SK-N-DZ (cell line): ENCODE measurements around the gene BCHE. TPM values are rescaled to one million over a fixed set of nuclear protein-coding genes. Genes with fewer than 3 reads are reported as not detected.

Experiments used
- DNase-seq: peaks from one replicate; pipeline ENCODE4 v3.0.0-alpha.2; 2015; ENCODE audit warnings: low spot score
- polyA plus RNA-seq, 2 experiments: library from polyadenylated mRNA; depleted of rRNA; stranded (reverse); fragments of >200 nt; gene quantifications; 2 replicates each; pipeline ENCODE4 v1.2.3, GENCODE V29; 2014

Gene BCHE
- polyA plus RNA-seq (2014; cell fraction: cytosol; rRNA removed), result 1.3 and 1.4 TPM in 2 replicates
- 0.43 and 1.6 TPM in 2 replicates for polyA plus RNA-seq (2014; cell fraction: nucleus; rRNA removed)

DNA sequence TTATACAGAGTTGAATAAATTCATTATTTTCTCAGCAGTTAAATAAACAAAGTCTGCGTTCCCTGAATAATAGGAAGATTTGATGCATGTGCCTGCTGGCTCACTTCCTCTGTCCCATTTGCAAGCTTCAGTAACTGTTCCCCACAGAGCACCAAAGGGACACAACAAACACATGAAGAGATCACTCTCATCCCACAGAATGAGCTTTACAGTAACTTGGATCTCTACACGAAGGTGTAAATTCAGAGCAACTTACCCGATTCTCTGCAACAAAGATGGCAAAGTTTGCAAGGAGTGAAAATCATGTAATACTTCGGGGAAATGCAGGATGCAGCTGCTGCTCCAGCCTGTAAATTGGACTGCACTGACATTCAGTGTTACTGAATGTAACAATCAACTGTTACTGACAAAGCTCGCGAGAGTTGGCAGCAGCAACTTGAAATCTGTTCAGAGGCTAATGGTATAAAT is at the start of gene BCHE:
Gene BCHE (minus strand): TSS at position 366 of the 468 bp plus-strand sequence. CDS start 6,390 bp downstream, outside the sequence.
- DNase-seq, result peak; percentile 47

DNA sequence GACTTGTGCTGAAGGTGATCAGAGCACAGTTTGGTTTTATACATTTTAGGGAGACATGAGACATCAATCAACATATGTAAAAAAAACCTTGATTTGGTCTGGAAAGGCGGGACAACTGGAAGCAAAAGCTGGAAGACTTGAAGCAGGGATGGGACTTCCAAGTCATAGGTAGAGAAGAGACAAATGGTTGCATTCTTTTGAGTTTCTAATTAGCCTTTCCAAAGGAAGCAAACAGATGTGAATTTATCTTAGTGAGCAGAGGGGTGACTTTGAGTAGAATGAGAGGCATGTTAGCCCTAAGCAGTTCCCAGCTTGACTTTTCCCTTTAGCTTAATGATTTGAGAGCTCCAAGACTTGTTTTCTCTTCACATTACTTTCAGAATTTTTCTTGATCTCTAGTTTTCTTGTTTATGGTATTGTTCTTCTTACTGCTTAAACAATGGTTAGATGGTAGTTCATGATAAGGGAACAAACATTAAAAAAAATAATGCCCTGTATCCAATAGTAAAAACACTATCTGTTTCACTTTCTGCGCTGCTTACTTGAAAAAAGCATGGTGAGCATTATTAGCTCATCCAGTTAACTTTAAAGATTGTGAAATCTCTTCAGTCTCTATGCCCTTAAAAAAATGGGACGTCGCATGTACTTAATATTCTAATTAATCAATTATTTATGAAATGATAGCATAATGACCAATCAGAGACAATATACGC is 48.5 kb upstream of the BCHE start:
- DNase-seq, result no peak

- DNase-seq, result no peak
Observed at GRCh38 chr3:165884518-165884917, 47.3 kb upstream of the BCHE start.

- DNase-seq, result no peak
Observed at GRCh38 chr3:165883863-165884478, 46.7 kb upstream of the BCHE start.

- no peak for DNase-seq
Observed at GRCh38 chr3:165883117-165883516, 45.9 kb upstream of the BCHE start.

- DNase-seq, result no peak
Observed at GRCh38 chr3:165875644-165876043, 38.4 kb upstream of the BCHE start.

DNA sequence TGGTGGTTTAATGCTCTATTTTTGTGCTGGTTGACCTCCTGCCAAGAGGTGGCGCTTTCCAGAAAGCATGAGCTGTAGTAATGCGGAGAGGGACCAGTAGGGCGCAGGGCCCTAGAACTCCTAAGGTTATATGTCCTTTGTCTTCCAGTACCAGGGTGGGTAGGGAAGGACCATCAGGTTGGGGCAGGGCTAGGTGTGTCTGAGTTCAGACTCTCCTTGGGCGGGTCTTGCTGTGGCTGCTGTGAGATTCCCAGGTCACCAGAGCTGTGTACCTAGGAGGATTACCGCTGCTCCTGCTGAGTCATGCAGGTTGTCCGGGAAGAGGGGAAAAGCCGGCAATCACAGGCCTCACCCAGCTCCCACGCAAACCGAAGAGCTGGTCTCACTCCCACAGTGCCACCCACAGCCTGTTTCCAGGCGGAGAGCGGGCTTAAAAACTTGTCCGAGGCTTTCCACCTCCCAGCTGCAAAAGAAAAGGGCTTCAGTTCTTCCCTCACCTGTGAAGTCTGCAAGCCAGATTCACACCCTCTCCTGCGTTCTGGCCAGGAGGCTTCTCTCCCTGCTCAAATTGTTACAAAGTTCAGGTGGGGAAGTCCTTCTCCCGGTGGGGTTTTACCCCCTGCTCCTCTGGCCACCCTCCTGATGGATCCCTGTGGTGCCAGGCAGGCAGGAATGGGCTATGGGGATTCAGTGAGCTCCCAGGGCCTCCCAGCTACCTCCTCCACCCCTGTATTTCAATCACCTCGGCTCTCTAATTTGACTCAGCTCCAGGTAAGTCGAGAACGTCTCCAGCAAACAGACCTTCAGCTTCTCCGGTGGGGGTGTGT is 37.7 kb upstream of the BCHE start:
- DNase-seq, result peak; percentile 57

DNA sequence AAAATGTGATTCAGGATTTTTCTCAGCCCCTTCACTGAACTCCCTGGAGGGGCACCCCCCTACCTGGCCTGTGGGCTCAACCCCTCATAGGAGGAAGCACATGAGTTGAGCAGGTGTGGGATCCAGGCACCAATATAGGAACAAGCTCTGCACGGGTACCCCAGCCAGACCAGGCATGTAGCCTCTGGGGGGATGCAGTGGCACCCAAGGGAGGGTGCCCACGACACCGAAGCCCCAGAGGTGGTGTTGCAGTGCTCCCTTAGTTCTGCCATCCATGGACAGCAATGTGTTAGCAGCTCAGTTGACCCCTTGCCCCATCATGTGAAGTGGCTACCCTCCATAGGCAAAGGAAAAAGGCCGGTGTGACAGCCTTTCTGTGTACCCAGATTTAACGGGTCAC is 30.9 kb upstream of the BCHE start:
- DNase-seq, result no peak

DNA sequence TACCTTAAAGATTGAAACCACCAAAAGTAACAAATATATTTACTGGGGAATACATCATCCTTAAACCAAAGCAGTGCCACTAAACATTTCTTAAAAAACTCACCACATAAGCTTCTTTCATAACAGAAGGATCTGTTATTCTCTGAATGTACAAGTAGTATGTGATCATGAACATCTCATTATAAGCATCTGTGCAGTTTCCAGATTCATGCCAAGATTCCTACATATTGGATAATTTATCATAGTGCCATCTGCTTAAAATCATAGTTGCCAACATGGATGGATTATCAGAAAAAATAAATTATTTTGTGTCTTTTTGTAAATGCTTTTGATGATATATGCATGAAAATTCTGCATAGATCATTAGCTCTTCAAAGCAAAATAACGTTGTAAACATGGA is 21.8 kb upstream of the BCHE start:
- no peak for DNase-seq

- no peak for DNase-seq
Observed at GRCh38 chr3:165855581-165855980, 18.4 kb upstream of the BCHE start.

- peak; percentile 20 for DNase-seq
Observed at GRCh38 chr3:165854696-165855095, 17.5 kb upstream of the BCHE start.

DNA sequence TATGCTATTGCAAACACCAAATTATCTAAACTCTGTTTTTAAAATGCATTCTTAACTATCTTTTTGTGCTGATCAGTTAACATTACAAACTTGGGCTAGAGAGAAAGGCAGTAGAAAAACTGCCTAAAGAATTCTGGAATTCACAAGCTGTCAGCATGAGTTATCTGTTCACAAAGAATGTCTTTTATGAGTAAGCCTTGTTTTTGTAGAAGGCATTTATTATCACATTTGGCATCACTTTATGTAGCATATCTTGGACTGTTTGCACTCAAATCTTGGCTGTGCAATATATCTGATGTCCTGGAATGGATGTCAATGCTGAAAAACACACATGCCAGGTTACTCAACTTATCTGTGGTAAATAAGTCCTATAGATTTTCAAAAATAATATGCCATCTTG is 15.5 kb upstream of the BCHE start:
- DNase-seq, result no peak

DNA sequence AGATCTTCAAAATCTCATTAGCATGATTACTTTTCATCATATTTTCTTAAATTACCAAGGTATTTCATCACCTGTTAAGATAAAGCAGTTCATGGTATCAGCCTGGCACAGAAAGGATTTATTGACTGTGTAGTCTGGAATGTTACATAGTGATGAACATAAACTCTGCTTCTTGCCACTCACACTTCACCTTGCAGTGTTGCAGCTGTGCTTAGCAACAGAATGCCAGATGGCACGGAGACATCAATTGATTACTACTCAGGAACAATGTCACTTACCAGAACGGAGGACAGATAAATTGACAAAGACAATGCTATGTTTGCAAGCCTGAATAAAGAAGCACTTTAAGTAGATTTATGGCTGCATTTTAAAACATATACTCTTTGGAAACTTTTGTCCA is 15.0 kb upstream of the BCHE start:
- DNase-seq, result no peak

DNA sequence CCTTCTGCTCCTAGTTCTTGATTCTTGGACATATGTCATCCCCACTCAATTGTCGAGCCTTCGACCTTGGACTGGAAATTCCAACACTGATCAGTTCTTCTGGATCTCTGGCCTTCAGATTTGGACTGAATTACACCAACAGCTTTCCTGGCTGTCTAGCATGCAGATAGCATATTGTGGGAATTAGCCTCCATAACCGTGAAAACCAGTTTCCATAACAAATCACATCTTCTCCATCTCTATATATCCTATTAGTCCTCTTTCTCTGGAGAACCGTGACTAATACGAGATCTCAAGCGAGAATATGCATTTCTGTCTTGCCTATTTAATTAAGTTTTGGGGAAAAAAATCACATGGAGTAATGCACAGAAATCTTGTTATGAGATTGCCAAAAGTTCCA is 8.8 kb upstream of the BCHE start:
- no peak for DNase-seq

GRCh38 chr3:165839296-165840076 is 2.3 kb upstream of the BCHE start:
- DNase-seq, result no peak

DNA sequence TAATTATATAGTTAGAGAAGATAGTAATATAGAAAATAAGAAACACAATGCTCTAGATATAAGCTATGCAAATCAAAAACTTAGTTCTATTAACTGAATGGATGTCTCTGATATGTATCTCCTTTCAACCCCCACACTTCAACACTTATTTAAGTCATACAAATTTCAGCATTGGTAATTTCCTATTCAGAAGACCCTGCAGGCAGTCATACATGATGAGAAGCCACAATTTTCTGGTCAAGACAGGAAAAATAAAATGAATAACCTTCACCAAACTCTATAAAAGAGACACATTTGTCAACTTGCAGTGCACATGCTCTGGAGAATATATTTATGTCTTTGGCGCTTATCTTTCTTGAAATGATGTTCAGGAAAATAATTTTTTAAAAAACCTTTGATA is 578 bp upstream of the BCHE start:
- no peak for DNase-seq

GRCh38 chr3:165835431-165835830 is 1.8 kb downstream of the BCHE start:
- no peak for DNase-seq

GRCh38 chr3:165830746-165831145 is 6.5 kb downstream of the BCHE start:
- no peak for DNase-seq

DNA sequence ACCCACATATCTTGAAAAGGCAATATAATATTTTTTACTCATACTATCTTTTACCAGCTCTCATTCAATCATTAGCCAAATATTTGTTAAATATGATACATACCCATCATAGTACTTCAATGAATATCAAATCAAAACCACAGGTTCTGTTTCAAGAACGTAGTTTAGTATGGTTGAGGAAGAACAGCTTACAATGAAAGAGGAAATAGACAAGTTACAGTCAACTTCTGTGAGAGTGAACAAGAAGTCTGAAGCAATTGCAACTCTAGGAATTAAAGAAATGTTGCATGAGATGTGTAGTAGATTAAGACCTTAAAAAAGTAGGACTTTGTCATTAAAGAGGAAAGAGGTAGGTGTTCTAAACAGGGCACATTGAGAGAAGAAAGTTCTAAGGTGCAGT is 9.3 kb downstream of the BCHE start:
- DNase-seq, result no peak

DNA sequence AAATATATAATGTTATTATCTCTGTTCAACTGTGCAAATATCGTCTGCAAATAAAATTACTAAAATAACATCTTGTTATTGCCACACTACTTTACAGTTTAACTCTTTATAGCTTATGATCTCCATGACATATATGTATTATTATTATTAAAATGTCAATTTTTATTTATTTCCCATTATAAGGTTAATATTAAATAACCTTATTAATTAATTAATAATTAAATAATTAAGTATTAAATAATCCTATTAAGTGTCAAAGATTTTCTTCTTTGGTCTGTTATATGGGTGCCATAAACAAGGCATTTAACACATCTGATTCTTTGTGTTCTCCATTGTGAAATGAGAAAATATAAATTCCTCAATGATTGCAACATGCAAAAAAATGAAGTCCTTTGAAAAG is 10.0 kb downstream of the BCHE start:
- DNase-seq, result no peak

DNA sequence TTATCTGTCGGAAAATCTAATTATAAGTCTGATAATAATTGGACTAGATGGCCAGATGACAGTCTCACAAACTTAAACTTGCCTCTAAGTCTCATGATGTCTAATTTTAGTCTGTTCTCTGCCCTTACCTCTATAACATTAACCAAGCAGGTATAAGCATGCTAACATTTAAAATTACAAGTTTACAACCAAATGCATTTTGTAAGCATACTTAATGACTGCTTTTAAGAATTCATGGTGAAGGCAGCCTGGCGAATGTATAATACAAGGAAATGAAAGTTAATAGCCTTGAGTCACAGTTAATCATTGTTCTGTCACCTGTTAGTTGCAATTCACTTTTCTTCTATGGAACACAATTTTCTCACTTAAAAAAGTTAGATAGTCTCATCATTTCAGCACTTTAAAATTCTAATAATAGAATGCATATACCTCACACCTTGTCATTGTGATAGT is 16.5 kb downstream of the BCHE start:
- DNase-seq, result no peak
